Lower leg skin (tissue), 3 donors: ENCODE results near the gene NRM.
"Not testable (repeated sequence)": the region's sequence is repeated elsewhere in the genome, so short reads cannot be mapped to it uniquely, and the experiment has no call there.

Source experiments
- POLR2A ChIP-seq, 2 donors: fragments of 450-650 bp; IDR thresholded peaks; one replicate each; pipeline ENCODE4 v1.6.1; 2016 to 2017; ENCODE audit warnings: antibody characterized with exemption in 2 of 2, mild to moderate bottlenecking in 1 of 2, moderate library complexity in 1 of 2
- TF ChIP-seq, protein P1 (sequence below), 3 donors: fragments of 450-650 bp; IDR thresholded peaks; one replicate each; pipeline ENCODE4 v1.5.1; 2016; ENCODE audit warnings: antibody characterized with exemption in 3 of 3, mild to moderate bottlenecking in 3 of 3, moderate library complexity in 2 of 3

DNA sequence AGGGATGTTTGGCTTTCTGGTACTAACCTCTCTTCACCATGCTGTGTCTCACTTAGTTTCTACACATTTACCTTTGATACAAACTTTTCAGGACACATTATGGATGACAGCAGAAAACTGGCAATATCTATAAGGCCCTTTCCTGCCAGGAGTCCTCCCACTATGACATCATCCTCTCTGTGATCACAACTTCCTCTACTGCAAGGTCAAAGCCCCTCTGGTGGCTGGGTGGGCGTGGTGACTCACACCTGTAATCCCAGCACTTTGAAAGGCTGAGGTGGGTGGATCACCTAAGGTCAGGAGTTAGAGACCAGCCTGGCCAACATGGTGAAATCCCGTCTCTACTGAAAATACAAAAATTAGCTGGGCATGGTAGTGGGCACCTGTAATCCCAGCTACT is 24.5 kb downstream of the NRM start:
- not testable (repeated sequence) for TF ChIP-seq POLR2A (IDR thresholded peaks at IDR 0.05)
- TF ChIP-seq, protein P1, sequence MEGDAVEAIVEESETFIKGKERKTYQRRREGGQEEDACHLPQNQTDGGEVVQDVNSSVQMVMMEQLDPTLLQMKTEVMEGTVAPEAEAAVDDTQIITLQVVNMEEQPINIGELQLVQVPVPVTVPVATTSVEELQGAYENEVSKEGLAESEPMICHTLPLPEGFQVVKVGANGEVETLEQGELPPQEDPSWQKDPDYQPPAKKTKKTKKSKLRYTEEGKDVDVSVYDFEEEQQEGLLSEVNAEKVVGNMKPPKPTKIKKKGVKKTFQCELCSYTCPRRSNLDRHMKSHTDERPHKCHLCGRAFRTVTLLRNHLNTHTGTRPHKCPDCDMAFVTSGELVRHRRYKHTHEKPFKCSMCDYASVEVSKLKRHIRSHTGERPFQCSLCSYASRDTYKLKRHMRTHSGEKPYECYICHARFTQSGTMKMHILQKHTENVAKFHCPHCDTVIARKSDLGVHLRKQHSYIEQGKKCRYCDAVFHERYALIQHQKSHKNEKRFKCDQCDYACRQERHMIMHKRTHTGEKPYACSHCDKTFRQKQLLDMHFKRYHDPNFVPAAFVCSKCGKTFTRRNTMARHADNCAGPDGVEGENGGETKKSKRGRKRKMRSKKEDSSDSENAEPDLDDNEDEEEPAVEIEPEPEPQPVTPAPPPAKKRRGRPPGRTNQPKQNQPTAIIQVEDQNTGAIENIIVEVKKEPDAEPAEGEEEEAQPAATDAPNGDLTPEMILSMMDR (IDR thresholded peaks at IDR 0.05), result not testable (repeated sequence)
